GM21528 (cell line): ENCODE results near the gene NFIB.

ENCODE experiments used
- ATAC-seq: cut with Tn5 transposase; IDR thresholded peaks from one replicate; pipeline ENCODE4 v1.9.1; 2021; ENCODE audit warnings: mild to moderate bottlenecking, moderate library complexity; ENCODE audit not compliant: unreplicated experiment, low FRiP score

The NFIB gene

GRCh38 chr9:14135421-14135820 is 178.5 kb downstream of the NFIB start:
- ATAC-seq: no peak

GRCh38 chr9:14133394-14133793 is 180.5 kb downstream of the NFIB start:
- no peak for ATAC-seq

- no peak for ATAC-seq
These were observed 181.2 kb downstream of the NFIB start for GRCh38 chr9:14132775-14133174.

- ATAC-seq: no peak
These were observed 182.4 kb downstream of the NFIB start for GRCh38 chr9:14131356-14132088.

GRCh38 chr9:14127656-14128055 is 186.3 kb downstream of the NFIB start:
- no peak for ATAC-seq

GRCh38 chr9:14119694-14120514 is 194.0 kb downstream of the NFIB start:
- no peak for ATAC-seq

- ATAC-seq: no peak
These were observed 201.7 kb downstream of the NFIB start for GRCh38 chr9:14112226-14112625.

- no peak for ATAC-seq
These were observed 202.2 kb downstream of the NFIB start for GRCh38 chr9:14111696-14112095.

- ATAC-seq: no peak
These were observed 206.0 kb downstream of the NFIB start for GRCh38 chr9:14107977-14108376.

- ATAC-seq: no peak
These were observed 206.4 kb downstream of the NFIB start for GRCh38 chr9:14107495-14107894.

- no peak for ATAC-seq
These were observed 207.2 kb downstream of the NFIB start for GRCh38 chr9:14106699-14107098.

GRCh38 chr9:14104496-14104895 is 209.4 kb downstream of the NFIB start:
- no peak for ATAC-seq

- ATAC-seq: no peak
These were observed 210.8 kb downstream of the NFIB start for GRCh38 chr9:14103115-14103514.

- no peak for ATAC-seq
These were observed 214.2 kb downstream of the NFIB start for GRCh38 chr9:14099737-14100136.

- no peak for ATAC-seq
These were observed 215.3 kb downstream of the NFIB start for GRCh38 chr9:14098486-14099180.

GRCh38 chr9:14097666-14098415 is 216.1 kb downstream of the NFIB start:
- no peak for ATAC-seq

- no peak for ATAC-seq
These were observed 216.7 kb downstream of the NFIB start for GRCh38 chr9:14097215-14097614.

- no peak for ATAC-seq
These were observed 217.6 kb downstream of the NFIB start for GRCh38 chr9:14096258-14096922.

GRCh38 chr9:14095277-14095676 is 218.7 kb downstream of the NFIB start:
- no peak for ATAC-seq

GRCh38 chr9:14094491-14094890 is 219.4 kb downstream of the NFIB start:
- no peak for ATAC-seq
